Activated CD4-positive, alpha-beta memory T cell treated with anti-CD3 and anti-CD28 coated beads, Interleukin-2, amount 10 ng/mL, durations not matched to agents 7 days and 5 days (primary cell): ENCODE measurements around the gene IFI27L1. TPM values are rescaled to one million over a fixed set of nuclear protein-coding genes. Genes with fewer than 3 reads are reported as not detected.

ENCODE experiments used
- CTCF ChIA-PET: fragments of 350-600 bp; sonication (Branson Sonifier 250); formaldehyde crosslinking; loops from one replicate; lab custom pipeline; 2021; ENCODE audit warnings: antibody characterized with exemption, inconsistent platforms; lab: Charles Lee
- POLR2A ChIA-PET: fragments of 350-600 bp; sonication (Branson Sonifier 250); formaldehyde crosslinking; loops from one replicate; lab custom pipeline; 2021; ENCODE audit warnings: antibody characterized with exemption; lab: Charles Lee
- DNase-seq: peaks from one replicate; pipeline ENCODE4 v3.0.0-alpha.2; 2020
- H3K27ac Mint-ChIP-seq: one replicate; pipeline ENCODE4 v1.8.0; 2021; ENCODE audit warnings: mild to moderate bottlenecking, mixed read lengths
- H3K27me3 Mint-ChIP-seq: one replicate; pipeline ENCODE4 v1.8.0; 2021; ENCODE audit warnings: mixed read lengths
- H3K36me3 Mint-ChIP-seq: one replicate; pipeline ENCODE4 v1.8.0; 2021; ENCODE audit warnings: low read depth, mixed read lengths
- H3K4me1 Mint-ChIP-seq: one replicate; pipeline ENCODE4 v1.8.0; 2021; ENCODE audit warnings: mixed read lengths
- H3K4me3 Mint-ChIP-seq: one replicate; pipeline ENCODE4 v1.8.0; 2021; ENCODE audit warnings: mild to moderate bottlenecking, mixed read lengths
- H3K9me3 Mint-ChIP-seq: one replicate; pipeline ENCODE4 v1.8.0; 2021; ENCODE audit warnings: mixed read lengths
- total RNA-seq, 2 experiments: library from RNA; stranded (reverse); gene quantifications; one replicate each; pipeline ENCODE4 v1.2.3, GENCODE V29; 2021

Gene IFI27L1
- total RNA-seq, 2 experiments from 2014 or later, result 49.5 to 51.0 TPM

DNA sequence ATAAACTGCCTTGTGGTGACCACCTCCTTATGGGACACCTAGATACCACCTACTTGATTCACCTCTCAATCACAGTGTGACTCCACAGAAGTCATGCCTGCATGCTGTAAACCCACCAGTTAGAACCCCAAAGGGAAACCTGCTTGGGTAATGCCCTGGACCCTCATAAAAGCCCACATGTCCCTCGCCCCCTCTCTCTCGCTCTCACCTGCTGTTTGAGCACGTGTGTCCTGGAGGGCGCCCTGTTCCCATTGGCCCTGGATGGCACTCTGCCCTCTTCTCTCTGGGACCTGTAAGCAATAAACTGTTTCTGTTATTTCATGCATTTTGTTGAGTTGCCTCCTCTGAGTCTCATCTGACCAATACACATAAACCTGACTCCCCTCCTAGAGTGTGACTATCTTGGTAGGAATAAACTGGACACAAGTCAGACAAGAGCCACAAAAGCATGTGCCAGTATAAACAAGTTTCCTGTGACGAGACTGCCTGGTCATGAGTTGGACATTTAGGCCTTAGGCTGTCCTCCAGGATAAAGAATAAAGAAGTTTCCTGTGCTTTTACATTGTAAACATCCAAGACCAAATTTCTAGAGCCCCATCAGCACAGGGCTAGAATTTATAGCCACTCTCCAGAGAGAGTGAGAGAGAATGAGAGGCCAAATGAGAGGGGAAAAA, 39.7 kb downstream of the IFI27L1 start:
- peaks cover 12% of the 10 kb centered on the region for H3K9me3 Mint-ChIP-seq
- no peaks in the 10 kb centered on the region for H3K36me3 Mint-ChIP-seq
- no peak overlapping the region for H3K4me3 Mint-ChIP-seq
- peaks cover 1% of the 10 kb centered on the region for H3K4me1 Mint-ChIP-seq
- ChIA-PET POLR2A (no interaction called here), CTCF (interaction anchor here (0.6 kb wide), 1 partner anchor 944 kb away, joined by 3 read pairs; no protein-coding TSS in a partner anchor)
- DNase-seq, result no peak
- peaks cover 11% of the 10 kb centered on the region for H3K27me3 Mint-ChIP-seq
- H3K27ac Mint-ChIP-seq, result no peak overlapping the region

DNA sequence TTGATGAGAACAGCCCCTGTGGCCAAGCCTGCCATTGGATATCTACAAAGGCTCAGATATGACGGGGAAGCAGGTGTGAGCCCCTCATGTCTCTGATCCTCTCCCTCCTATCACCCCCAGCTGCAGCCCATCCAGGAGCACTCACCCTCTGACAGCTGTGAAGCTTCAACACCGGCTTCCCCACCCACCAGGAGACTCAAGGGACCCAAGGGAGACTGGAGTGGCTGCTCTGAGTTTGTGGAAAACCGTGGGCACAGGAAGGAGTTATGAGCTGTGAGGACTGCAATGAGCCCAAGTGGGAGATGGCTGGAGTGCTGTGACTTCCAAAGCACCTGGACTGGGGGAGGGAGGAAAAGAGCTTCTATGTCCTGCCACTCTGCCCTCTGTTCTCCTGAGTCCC, 40.4 kb downstream of the IFI27L1 start:
- Mint-ChIP-seq H3K27me3 (peaks cover 11% of the 10 kb centered on the region), H3K4me3 (no peak overlapping the region), H3K36me3 (peaks cover 1% of the 10 kb centered on the region), H3K27ac (no peak overlapping the region), H3K4me1 (peaks cover 1% of the 10 kb centered on the region), H3K9me3 (peaks cover 12% of the 10 kb centered on the region)
- ChIA-PET CTCF (interaction anchor here (0.6 to 0.9 kb wide), 2 partner anchors 11 to 944 kb away, joined by 3 to 5 read pairs; no protein-coding TSS in a partner anchor), POLR2A (no interaction called here)
- no peak for DNase-seq

DNA sequence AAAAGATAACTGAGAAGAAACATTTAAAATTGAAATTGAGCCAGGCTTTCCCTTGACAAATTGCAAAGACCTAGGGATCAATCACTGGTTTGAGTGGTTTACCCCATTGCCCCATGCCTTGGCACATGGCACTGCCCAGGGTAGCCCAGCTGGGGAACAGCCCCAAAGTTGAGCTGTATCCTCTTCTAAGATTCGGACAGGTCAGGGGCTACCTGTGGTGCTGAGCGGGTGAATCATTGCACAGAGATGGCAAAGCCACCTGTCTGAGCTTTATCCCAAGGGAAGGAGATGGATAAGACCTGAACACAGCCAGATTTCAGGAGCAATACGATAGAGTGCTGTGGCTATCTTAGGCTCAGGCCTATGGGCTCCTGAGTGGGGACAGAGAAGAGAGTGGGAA, 41.3 kb downstream of the IFI27L1 start:
- peaks cover 9% of the 10 kb centered on the region for H3K27me3 Mint-ChIP-seq
- DNase-seq, result no peak
- peaks cover 1% of the 10 kb centered on the region for H3K4me1 Mint-ChIP-seq
- ChIA-PET CTCF (no interaction called here), POLR2A (no interaction called here)
- H3K27ac Mint-ChIP-seq, result no peak overlapping the region
- H3K9me3 Mint-ChIP-seq, result peaks cover 12% of the 10 kb centered on the region
- H3K36me3 Mint-ChIP-seq, result peaks cover 3% of the 10 kb centered on the region
- no peak overlapping the region for H3K4me3 Mint-ChIP-seq

DNA sequence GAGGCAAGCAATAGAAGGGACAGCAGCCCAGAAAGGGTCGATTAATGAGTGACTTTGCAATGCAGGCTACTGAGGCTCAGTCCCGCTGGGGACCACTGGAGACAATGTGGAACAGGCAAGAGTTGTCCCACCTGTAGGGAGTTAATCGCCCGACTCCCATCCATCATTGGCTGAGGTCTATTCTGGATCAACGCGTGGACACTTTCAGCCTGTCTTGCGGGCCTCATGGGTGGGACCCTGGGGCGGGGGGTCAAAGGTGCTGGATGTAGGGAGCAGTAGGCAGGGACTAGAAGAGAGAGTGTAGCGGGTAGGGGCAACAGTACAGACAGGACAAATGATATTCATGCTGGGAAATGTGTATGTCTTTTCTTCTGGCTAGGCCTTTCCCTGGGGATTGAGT, 42.2 kb downstream of the IFI27L1 start:
- Mint-ChIP-seq H3K27ac (no peak overlapping the region), H3K4me1 (peaks cover 6% of the 10 kb centered on the region), H3K4me3 (no peak overlapping the region), H3K36me3 (peaks cover 3% of the 10 kb centered on the region), H3K9me3 (peaks cover 12% of the 10 kb centered on the region), H3K27me3 (peaks cover 9% of the 10 kb centered on the region)
- POLR2A ChIA-PET, result no interaction called here
- CTCF ChIA-PET, result interaction anchor here (0.6 kb wide), 1 partner anchor 9 kb away, joined by 3 read pairs; no protein-coding TSS in a partner anchor
- peak; percentile 8 for DNase-seq

DNA sequence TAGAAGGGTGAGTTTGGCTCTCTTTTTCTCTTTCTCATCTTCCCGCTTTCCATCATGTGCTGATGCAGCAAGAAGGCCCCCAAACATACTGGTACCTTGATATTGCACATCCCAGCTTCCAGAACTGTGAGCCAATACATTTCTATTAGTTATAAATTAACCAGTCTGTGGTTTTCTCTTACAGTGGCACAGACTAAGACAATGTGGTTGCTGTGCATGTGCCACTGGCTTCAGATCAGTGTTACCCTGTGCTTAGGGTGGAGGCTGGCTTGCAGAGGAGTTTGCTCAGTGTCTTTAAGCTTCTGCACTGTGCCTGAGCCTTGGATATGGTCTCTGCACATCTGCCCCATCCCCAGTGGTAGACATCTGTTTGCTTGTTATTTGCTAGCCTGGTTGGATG, 42.8 kb downstream of the IFI27L1 start:
- POLR2A ChIA-PET, result no interaction called here

DNA sequence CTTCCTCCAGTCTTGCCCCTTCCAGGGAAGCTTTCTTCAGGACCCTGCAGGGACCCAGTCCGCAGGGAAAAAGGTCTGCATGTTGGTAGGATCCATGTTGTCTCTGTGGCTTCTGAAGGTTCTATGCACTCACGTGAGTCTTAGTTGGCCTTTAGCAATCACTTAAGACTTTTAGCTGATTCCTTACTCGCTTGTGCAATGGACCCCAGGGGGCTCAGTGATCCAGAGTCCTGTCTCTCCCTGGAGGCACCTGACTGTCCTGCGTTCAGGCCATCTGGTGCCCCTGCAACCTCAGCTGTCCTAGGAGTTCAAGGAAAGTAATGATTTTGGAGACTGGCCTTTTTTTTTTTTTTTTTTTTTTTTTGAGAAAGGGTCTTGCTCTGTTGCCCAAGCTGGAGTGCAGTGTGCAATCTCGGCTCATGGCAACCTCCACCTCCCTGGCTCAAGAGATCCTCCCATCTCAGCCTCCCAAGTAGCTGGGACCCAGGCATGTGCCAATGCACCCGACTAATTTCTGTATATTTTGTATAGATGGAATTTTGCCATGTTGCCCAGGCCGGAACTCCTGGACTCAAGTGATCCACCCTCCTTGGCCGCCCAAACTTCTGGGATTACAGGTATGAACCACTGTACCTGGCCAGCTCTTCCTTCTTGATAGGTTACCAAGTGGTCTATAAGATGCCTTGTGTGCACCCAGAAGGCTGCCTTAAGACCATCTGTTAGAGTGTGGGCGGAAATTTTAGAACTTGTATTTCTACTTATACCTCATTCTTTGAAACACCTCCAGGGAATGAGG, 43.7 kb downstream of the IFI27L1 start:
- peaks cover 5% of the 10 kb centered on the region for H3K9me3 Mint-ChIP-seq
- H3K4me3 Mint-ChIP-seq, result no peak overlapping the region
- ChIA-PET POLR2A (no interaction called here), CTCF (interaction anchor here (0.7 to 1.1 kb wide), 2 partner anchors 12 to 55 kb away, joined by 3 read pairs; no protein-coding TSS in a partner anchor)
- peaks cover 3% of the 10 kb centered on the region for H3K36me3 Mint-ChIP-seq
- H3K27me3 Mint-ChIP-seq, result peaks cover 5% of the 10 kb centered on the region
- peaks cover 15% of the 10 kb centered on the region for H3K4me1 Mint-ChIP-seq
- no peak overlapping the region for H3K27ac Mint-ChIP-seq
- peak; percentile 12 for DNase-seq

More for the DNA sequence above, 42.8 kb downstream of the IFI27L1 start:
- peaks cover 10% of the 10 kb centered on the region for H3K9me3 Mint-ChIP-seq
- peaks cover 12% of the 10 kb centered on the region for H3K4me1 Mint-ChIP-seq
- CTCF ChIA-PET, result interaction anchor here (0.6 to 0.7 kb wide), 2 partner anchors 8 to 13 kb away, joined by 3 read pairs; no protein-coding TSS in a partner anchor
- H3K36me3 Mint-ChIP-seq, result peaks cover 3% of the 10 kb centered on the region
- H3K27me3 Mint-ChIP-seq, result peaks cover 9% of the 10 kb centered on the region
- no peak overlapping the region for H3K4me3 Mint-ChIP-seq
- H3K27ac Mint-ChIP-seq, result no peak overlapping the region
- DNase-seq, result peak; percentile 12

DNA sequence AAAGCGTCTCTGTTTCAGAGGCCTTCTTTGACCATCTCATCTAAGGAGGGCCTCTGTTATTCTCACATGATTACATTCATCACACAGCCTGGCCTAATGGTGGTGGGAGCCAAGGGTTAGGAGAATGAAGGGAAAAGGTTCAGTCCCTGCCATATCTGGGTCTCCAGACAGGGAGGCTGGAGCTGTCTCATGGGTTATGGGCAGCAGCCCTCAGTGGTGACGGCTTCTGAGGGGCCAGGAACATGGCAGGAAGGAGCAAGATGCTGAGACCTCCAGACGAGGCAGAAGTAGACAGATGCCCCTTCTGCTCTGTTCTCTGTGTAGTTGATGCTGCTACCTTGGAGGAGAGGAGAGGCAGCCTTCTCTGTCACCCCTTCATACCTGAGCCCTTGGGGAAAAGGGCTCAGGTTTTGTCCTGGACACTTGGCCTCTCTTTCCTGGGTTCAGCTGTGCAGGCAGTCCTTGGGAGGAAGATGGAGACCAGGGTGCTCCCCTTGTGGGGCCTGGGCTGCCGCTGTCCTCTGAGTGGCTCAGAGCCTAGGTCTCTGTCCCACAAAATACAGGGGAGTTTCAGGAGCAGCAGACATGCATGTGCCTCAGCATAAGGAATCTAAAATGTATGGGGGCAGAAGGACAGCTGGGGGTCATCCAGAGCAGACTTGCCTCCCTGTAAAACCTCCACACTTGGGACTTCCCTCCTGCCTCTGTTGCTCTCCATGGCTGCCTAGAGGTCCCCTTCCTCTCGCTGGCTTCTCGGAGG, 44.7 kb downstream of the IFI27L1 start:
- peak; percentile 11 for DNase-seq
- no peak overlapping the region for H3K4me3 Mint-ChIP-seq
- H3K36me3 Mint-ChIP-seq, result peaks cover 3% of the 10 kb centered on the region
- ChIA-PET POLR2A (no interaction called here), CTCF (interaction anchor here (1.1 to 1.2 kb wide), 2 partner anchors 11 to 54 kb away, joined by 3 to 5 read pairs; no protein-coding TSS in a partner anchor)
- peaks cover 22% of the 10 kb centered on the region for H3K4me1 Mint-ChIP-seq
- H3K27ac Mint-ChIP-seq, result no peak overlapping the region
- H3K27me3 Mint-ChIP-seq, result peaks cover under 1% of the 10 kb centered on the region
- H3K9me3 Mint-ChIP-seq, result peaks cover under 1% of the 10 kb centered on the region

DNA sequence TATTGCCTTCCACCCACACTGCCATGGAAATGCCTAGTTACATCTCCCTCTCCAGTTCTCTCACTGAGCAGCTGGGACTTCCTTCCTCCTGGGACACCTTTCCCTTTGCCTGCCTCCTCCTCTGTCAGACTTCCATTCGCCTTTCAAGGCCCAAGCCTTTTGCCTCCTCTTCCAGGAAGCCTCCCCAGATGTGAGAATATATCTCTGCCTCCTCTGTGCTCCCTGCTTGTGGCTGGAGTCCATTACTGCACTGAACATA, 45.2 kb downstream of the IFI27L1 start:
- H3K36me3 Mint-ChIP-seq, result peaks cover 3% of the 10 kb centered on the region
- no peaks in the 10 kb centered on the region for H3K9me3 Mint-ChIP-seq
- H3K4me3 Mint-ChIP-seq, result no peak overlapping the region
- ChIA-PET CTCF (interaction anchor here (1.2 kb wide), 1 partner anchor 10 kb away, joined by 5 read pairs; no protein-coding TSS in a partner anchor), POLR2A (no interaction called here)
- H3K27me3 Mint-ChIP-seq, result peaks cover 5% of the 10 kb centered on the region
- DNase-seq, result no peak
- H3K27ac Mint-ChIP-seq, result no peak overlapping the region
- H3K4me1 Mint-ChIP-seq, result peaks cover 22% of the 10 kb centered on the region

DNA sequence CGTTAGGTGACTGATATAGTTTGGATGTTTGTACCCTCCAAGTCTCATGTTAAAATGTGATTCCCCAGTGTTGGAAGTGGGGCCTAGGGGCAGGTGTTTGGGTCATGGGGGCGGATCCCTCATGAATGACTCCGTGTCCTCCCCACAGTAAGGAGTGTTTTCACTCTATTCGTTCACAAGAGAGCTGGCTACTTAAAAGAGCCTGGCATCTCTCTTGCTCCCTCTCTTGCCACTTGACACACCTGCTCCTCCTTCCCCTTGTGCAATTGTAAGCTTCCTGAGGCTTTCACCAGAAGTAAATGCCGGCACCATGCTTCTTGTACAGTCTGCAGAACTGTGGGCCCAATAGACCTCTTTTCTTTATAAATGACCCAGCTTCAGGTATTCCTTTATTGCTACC, 45.7 kb downstream of the IFI27L1 start:
- CTCF ChIA-PET, result no interaction called here
- POLR2A ChIA-PET, result no interaction called here
- peaks cover 22% of the 10 kb centered on the region for H3K4me1 Mint-ChIP-seq
- peaks cover 3% of the 10 kb centered on the region for H3K36me3 Mint-ChIP-seq
- no peak overlapping the region for H3K27ac Mint-ChIP-seq
- no peaks in the 10 kb centered on the region for H3K9me3 Mint-ChIP-seq
- no peak for DNase-seq
- peaks cover 5% of the 10 kb centered on the region for H3K27me3 Mint-ChIP-seq
- no peak overlapping the region for H3K4me3 Mint-ChIP-seq

DNA sequence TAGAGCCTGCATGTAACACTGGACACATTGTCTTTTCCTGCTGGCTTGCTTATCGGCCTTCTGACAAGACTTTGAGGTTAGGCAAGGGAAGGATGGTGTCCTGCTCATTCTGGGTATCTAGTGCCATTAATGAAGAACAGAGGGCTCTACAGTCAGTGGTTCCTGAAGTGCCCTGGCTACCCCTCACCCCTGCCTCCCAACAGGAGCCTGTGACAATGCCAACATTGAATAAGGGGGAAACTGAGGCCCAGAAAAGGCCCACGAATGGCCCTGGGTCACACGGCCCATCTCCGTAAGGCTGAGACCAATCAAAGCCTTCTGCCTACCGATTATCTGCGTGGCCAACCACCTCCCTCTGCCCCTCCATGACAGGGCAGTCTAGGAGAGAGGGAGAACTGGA, 46.2 kb downstream of the IFI27L1 start:
- DNase-seq, result no peak
- Mint-ChIP-seq H3K9me3 (no peaks in the 10 kb centered on the region), H3K27ac (no peak overlapping the region), H3K27me3 (peaks cover 8% of the 10 kb centered on the region), H3K4me3 (no peak overlapping the region), H3K4me1 (peaks cover 25% of the 10 kb centered on the region), H3K36me3 (peaks cover 3% of the 10 kb centered on the region)
- POLR2A ChIA-PET, result interaction anchor here (1.0 to 3.1 kb wide), 3 partner anchors 9 to 47 kb away, joined by 3 to 44 read pairs (median 4); partner anchors contain the start of genes DDX24 and IFI27L1
- CTCF ChIA-PET, result interaction anchor here (1.8 kb wide), 1 partner anchor 9 kb away, joined by 12 read pairs; no protein-coding TSS in a partner anchor

DNA sequence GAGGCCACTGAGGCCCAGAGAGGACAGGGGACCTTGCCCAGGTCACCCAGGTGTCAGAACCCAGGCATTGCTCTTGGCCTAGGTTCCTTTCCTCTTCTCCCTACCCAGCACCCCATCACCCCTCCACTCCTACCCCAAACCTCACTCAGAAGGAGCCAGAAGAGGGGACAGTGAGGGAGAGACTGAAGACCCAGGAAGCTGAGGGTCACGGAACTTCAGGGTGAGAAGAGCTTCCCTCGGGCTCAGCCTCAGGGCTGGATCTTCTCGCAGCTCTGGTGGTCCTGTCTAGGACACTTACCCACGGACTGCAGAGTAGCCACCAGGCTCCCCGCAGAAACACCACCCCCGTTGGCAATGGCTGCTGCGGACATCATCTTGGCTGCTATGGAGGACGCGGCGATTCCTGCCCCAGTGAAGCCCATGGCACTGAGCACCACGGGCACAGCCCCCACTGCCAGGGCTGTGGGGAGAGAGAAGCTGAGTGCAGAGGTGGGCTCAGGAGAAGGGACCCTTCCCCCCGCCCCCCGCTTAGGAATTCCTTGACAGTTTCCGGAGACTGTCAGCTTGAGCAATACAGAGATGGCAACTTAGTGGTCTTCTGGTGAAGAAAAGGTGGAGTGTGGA, 47.2 kb downstream of the IFI27L1 start:
- H3K27ac Mint-ChIP-seq, result peak overlapping the region; percentile 82
- H3K4me1 Mint-ChIP-seq, result peaks cover 25% of the 10 kb centered on the region
- no peaks in the 10 kb centered on the region for H3K9me3 Mint-ChIP-seq
- CTCF ChIA-PET, result interaction anchor here (1.2 to 4.9 kb wide), 7 partner anchors 8 to 358 kb away, joined by 5 to 36 read pairs (median 12); partner anchors contain the start of genes DDX24 and IFI27L1
- POLR2A ChIA-PET, result interaction anchor here (0.9 to 5.0 kb wide), 10 partner anchors 8 to 170 kb away, joined by 3 to 44 read pairs (median 4); partner anchors contain the start of genes DDX24, IFI27L1 and PPP4R4
- H3K4me3 Mint-ChIP-seq, result peak overlapping the region; percentile 93
- peaks cover 3% of the 10 kb centered on the region for H3K36me3 Mint-ChIP-seq
- peaks cover 10% of the 10 kb centered on the region for H3K27me3 Mint-ChIP-seq
- no peak for DNase-seq
